Coronary artery (tissue), 2 donors: ENCODE data around the gene PIP4P1.
"Not testable (repeated sequence)": the region's sequence is repeated elsewhere in the genome, so short reads cannot be mapped to it uniquely, and the experiment has no call there.

ENCODE experiments used
- DNase-seq: peaks from one replicate; pipeline ENCODE4 v3.0.0-alpha.2; 2017; ENCODE audit warnings: low spot score
- H3K27ac ChIP-seq, 2 donors: fragments of 200-600 bp; sonication (generic); one replicate each; pipeline ENCODE4 v1.5.1; 2016 to 2019
- H3K4me3 ChIP-seq: fragments of 200-600 bp; sonication (generic); 2 replicates; pipeline ENCODE4 v1.5.1; 2016; ENCODE audit warnings: mild to moderate bottlenecking, moderate library complexity
- CTCF ChIP-seq: fragments of 200-600 bp; sonication (generic); IDR thresholded peaks from one replicate; pipeline ENCODE4 v1.5.1; 2019; ENCODE audit warnings: antibody characterized with exemption

Gene PIP4P1

GRCh38 chr14:20446889-20447288 lies 14.3 kb downstream of the PIP4P1 start:
- TF ChIP-seq CTCF, result no peak
- no peak for DNase-seq
- H3K27ac ChIP-seq, result no peak overlapping the region
- no peak overlapping the region for H3K4me3 ChIP-seq

GRCh38 chr14:20443650-20444049 lies 17.6 kb downstream of the PIP4P1 start:
- not testable (repeated sequence) for H3K4me3 ChIP-seq, H3K27ac ChIP-seq, DNase-seq

- Histone ChIP-seq H3K27ac (no peak overlapping the region), H3K4me3 (no peak overlapping the region)
- DNase-seq, result no peak
- no peak for TF ChIP-seq CTCF
Observed at GRCh38 chr14:20441461-20441860, 19.8 kb downstream of the PIP4P1 start.

GRCh38 chr14:20440882-20441281 lies 20.4 kb downstream of the PIP4P1 start:
- TF ChIP-seq CTCF, result no peak
- DNase-seq, result no peak
- Histone ChIP-seq H3K27ac (no peak overlapping the region), H3K4me3 (no peak overlapping the region)

GRCh38 chr14:20440465-20440864 lies 20.8 kb downstream of the PIP4P1 start:
- TF ChIP-seq CTCF, result no peak
- Histone ChIP-seq H3K27ac (no peak overlapping the region), H3K4me3 (no peak overlapping the region)
- peak; percentile 22 for DNase-seq

GRCh38 chr14:20438664-20439063 lies 22.6 kb downstream of the PIP4P1 start:
- no peak for DNase-seq
- Histone ChIP-seq H3K4me3 (no peak overlapping the region), H3K27ac (no peak overlapping the region)
- no peak for TF ChIP-seq CTCF

GRCh38 chr14:20436363-20436755 lies 24.9 kb downstream of the PIP4P1 start:
- no peak for TF ChIP-seq CTCF
- H3K4me3 ChIP-seq, result no peak overlapping the region

More at GRCh38 chr14:20436363-20436755, 24.9 kb downstream of the PIP4P1 start:
- DNase-seq, result no peak
- no peak overlapping the region for H3K27ac ChIP-seq
